Measurements from ENCODE around the gene DYNC1LI1.

DNA sequence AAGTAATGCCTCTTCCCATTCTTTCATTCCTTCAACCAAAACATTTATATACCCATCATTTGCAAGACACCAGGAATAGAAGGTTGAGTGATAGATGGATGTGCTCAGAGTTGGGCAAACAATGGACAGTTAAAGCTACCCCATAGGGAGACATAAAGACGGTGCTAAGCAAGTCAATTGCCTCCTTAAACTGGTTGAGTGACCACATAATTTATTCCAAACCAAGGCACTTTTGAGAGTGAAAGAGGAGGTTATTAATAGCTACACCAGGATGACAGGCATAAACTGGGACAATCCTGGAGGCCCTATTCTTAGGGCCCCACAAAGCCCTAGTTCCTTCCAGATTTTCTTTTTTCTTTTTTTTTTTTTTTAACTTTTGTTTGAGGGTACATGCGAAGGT is 21.4 kb upstream of the DYNC1LI1 start:
- TF ChIP-seq, protein P1, sequence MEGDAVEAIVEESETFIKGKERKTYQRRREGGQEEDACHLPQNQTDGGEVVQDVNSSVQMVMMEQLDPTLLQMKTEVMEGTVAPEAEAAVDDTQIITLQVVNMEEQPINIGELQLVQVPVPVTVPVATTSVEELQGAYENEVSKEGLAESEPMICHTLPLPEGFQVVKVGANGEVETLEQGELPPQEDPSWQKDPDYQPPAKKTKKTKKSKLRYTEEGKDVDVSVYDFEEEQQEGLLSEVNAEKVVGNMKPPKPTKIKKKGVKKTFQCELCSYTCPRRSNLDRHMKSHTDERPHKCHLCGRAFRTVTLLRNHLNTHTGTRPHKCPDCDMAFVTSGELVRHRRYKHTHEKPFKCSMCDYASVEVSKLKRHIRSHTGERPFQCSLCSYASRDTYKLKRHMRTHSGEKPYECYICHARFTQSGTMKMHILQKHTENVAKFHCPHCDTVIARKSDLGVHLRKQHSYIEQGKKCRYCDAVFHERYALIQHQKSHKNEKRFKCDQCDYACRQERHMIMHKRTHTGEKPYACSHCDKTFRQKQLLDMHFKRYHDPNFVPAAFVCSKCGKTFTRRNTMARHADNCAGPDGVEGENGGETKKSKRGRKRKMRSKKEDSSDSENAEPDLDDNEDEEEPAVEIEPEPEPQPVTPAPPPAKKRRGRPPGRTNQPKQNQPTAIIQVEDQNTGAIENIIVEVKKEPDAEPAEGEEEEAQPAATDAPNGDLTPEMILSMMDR (IDR thresholded peaks at IDR 0.05): no peak
- TF ChIP-seq POLR2A (IDR thresholded peaks at IDR 0.05): no peak
